Activated CD8-positive, alpha-beta memory T cell treated with anti-CD3 and anti-CD28 coated beads, Interleukin-2, amount 50 U/mL, for 1 hour (primary cell): ENCODE measurements around the gene BRME1.
A peak's percentile ranks its signal among the peaks of the same experiment; 100 is the strongest.

Experiments used
- DNase-seq: peaks from one replicate; pipeline ENCODE4 v3.0.0-alpha.2; 2020; ENCODE audit errors: extremely low read depth

Gene BRME1

GRCh38 chr19:13905634-13906520, at the start of gene BRME1, which contains the start of gene CC2D1A:
Gene BRME1, minus strand, starts transcription at chr19:13906117. Its CDS starts 1,225 bp downstream, at chr19:13904892.
Gene CC2D1A, plus strand, starts transcription at chr19:13906201. Its CDS starts 241 bp downstream, at chr19:13906442.
- peak; percentile 79 for DNase-seq

- DNase-seq: no peak
Measured at GRCh38 chr19:13954185-13954584, 48.3 kb upstream of the BRME1 start.

DNA sequence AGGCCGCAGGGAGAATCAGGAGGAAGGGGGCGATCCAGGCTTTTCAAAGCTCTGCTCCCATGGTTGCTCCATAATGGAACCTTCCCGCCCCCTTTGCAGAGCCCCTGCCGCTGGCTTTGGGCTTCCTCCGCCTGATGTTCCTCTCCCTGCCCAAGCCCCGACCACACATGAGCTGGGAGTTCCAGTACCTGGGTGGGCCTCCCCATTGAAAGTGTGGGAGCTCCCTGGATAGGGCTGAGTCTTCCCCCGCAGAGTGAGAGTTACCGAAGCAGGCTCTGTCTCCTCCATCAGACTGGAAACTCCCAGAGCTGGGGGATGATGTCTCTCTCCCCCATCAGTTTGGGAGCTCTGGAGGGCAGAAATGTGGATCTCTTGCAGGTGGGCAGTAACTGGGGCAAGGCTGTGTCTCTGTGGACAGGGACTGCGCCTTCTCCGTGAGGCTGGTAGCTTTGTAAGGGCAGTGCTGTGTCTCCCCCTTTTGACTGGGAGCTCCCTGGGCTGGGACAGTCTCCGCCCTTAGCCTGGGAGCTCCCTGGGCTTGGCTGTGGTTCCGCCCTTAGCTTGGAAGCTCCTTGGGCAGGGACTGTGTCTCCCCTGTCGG, 47.1 kb upstream of the BRME1 start:
- DNase-seq: no peak

GRCh38 chr19:13952154-13952930, 46.4 kb upstream of the BRME1 start, which contains the start of gene DCAF15:
Gene DCAF15, plus strand, starts transcription at chr19:13952509. Its CDS starts 4 bp downstream, at chr19:13952513.
- peak; percentile 98 for DNase-seq

DNA sequence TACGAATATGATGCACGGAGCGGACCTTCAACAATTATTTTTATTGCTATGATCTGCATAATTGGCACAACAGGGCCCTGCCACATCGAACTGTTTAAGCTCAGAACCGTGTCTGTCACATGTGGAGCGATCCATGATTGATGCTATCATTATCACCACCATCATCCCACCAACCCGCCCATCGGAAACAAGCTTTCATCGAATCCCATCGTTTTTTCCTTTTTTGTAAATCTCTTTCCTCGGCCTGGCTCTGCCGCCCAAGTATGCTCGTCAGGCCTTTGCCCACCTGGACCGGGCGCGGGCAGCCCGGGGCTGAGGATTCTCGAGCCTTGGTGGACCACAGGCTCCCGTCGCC, 45.9 kb upstream of the BRME1 start:
- DNase-seq: no peak

DNA sequence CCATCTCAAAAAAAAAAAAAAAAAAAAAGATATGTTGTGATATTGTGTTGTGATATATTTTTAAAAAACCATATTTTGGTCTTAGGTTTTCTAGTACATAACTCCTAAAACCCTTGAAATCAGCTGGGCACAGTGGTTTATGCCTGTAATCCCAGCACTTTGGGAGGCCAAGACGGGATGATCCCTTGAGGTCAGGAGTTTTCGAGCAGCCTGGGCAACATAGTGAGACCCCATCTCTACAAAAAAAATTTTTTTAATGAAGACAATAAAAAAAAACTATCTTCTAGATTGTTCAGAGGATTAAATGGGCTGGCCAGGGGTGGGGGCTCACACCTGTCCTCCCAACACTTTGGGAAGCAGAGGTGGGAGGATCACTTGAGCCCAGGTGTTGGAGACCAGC, 45.1 kb upstream of the BRME1 start:
- DNase-seq: no peak

DNA sequence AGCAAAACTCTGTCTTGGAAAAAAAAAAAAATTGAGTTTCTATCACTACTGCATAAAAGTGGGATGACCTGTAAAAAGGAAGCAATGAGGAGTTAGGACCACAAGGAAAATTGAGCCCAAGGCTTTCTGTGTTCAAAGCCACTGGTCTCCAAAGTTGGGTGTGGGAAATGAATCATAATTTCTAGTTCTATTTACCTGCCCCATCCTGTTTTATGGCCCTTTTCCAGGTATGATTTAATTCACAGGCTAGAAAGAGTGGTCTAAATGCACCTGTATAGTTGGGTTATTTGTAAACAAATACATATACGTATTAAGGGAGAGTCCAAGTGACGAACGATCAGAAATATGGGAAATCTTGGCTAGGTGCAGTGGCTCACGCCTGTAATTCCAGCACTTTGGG, 40.5 kb upstream of the BRME1 start:
- no peak for DNase-seq

DNA sequence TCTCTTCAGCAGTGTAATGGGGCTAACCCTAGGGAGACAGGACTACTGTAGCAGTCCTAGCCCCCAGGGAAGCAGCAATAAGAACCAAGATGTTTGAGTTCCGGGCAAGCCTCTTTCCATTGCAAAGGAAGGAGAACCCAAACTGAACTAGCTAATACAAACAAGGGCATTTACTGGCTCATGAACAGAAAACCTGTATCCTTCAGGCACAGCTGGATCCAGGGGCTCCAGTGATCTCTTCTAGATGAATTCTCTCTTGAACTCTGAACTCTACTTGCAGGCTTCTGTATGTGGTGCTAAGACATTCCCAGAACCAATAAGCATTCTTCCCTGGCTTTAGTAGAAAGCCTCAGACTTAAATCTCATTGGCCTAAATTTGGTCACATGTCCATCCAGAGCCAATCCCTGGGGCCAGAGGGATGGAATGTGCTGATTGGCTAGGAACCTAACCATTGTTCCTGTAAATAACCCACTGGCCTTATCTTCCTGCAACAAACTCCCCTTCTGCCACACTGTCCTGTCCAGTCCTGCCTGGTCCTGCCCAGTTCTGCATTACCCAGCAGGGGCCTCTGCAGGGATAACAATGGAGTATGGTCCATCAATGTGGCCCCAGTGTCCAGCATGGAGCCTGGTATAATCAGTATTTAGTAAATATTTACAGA, 36.2 kb upstream of the BRME1 start:
- DNase-seq: no peak

DNA sequence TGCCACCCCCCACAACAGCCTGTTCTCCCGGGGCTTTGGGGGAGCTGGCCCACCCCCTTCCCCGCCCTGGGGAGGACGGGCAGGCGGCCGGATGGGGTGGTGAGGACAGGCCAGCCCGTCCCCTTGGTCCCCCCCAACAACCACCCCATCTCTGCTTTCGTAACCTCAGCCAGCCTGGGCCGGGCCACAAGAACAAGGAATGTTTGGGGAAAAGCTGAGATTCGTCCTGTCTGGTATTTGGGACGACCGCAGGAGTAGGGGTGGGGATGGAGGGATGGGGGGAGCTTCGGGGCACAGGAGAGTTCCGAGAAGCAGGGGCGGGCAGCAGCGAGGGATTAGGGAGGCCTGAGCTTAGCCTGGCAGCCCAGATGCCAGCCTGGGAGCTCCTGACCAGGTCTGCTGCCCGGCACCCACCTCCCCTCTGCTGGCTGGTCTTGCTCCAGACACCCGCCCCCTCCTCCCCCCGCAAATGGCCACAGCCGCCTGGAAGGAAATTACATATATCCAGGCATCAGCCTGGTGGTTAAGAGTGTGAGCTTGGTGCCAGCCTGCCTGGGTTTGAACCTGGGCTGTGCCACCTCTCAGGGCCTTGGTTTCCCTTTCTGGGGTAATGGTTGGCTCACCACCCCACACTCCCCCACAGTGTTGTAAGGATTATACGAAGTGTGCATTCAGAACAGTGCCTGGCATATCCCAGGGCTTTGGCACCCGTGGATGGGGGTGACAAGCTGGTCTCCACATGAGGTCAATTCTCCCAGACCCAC, 32.6 kb upstream of the BRME1 start, which contains the start of gene PODNL1:
Gene PODNL1, minus strand, starts transcription at position 117 of the 764 bp plus-strand sequence. CDS start 236 bp downstream, outside the sequence.
- no peak for DNase-seq

- DNase-seq: no peak
Measured at GRCh38 chr19:13937479-13938300, 31.8 kb upstream of the BRME1 start.

DNA sequence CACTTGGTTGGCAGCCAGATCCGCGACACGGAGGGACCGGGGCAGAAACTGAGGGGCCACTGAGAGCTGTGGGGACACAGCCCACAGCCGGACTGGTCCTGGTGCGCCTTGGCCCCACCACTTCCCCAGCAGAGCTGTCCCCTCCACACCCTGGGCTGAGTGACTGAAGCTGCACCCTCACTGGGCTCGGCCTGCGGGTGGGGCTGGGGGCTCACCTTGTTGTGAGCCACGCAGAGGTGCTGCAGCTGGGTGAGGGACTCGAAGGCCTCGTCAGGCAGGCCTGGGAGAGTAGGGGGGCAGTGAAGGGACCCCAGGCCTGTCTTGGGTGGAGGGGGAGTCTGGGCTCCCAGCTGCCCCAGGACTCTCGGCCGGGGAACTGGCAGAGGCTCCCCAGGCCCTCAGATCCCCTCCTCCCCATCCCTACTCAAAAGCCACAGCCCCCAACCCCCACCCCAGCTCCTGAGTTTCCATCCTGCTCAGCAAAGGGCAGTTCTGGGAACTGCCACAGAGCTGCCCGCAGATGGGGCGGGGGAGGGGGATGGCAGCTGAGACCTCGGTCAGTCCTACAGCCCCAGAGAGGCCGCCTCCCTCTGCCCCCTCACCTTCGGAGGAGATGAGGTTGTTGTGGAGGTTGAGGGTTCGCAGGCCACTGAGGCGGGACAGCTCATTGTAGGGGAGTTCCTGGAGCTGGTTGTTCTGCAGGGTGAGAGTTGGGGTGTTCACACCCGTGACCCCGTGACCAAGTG, 30.0 kb upstream of the BRME1 start:
- DNase-seq: no peak

DNA sequence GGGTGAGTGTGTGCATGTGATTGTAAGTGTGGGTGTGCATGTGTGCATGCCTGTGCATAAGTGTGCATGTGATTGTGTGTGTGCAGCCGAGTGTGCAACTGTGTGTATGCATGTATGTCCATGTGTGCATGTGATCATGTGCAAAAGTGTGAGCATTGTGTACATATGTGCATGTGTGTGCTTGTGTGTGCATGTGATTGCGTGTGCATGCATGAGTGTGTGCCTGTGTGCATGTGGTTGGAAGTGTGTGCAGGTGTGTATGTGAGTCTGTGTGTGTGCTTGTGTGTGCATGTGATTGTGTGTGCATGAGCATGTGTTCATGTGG, 28.8 kb upstream of the BRME1 start:
- DNase-seq: no peak

DNA sequence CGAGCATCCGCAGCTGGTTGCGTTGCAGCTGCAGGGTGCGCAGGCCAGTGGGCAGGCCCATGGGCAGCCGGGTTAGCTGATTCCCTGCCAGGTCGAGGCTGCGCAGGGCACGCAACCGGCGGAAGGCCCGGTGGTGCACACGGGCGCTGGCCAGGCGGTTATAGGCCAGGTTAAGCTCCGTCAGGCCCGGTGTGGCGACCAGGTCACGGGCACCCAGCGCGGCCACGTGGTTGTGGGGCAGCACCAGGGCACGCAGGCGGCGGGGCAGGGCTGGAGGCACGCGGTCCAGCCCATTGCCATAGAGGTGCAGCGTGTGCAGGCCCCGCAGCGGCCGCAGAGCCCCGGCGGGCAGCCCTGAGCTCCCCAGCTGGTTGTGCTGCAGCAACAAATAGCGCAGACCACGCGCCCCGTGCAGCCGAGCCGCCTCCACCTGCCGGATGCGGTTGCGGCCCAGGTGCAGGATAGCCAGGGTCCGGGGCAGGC, 27.0 kb upstream of the BRME1 start:
- no peak for DNase-seq

DNA sequence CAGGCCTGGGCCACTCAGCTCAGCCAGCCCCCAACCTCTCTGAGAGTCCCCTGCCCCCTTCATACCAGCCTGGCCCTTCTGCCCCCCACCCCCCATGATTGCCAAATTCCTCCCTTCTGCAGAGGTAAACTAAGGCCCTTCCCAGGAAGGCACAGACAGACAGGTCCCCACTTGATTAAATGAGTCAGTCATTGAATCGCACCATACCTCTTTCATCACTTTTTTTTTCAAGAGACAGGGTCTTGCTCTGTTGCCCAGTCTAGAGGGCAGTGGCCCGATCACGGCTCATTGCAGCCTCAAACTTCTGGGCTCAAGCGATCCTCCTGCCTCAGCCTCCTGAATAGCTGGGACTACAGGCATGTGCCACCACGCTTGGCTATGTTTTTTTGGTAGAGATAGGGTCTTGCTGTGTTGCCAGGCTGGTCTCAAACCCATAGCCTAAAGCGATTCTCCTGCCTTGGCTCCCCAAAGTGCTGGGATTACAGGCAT, 26.3 kb upstream of the BRME1 start:
- no peak for DNase-seq

GRCh38 chr19:13931391-13932148, 25.7 kb upstream of the BRME1 start:
- DNase-seq: no peak

DNA sequence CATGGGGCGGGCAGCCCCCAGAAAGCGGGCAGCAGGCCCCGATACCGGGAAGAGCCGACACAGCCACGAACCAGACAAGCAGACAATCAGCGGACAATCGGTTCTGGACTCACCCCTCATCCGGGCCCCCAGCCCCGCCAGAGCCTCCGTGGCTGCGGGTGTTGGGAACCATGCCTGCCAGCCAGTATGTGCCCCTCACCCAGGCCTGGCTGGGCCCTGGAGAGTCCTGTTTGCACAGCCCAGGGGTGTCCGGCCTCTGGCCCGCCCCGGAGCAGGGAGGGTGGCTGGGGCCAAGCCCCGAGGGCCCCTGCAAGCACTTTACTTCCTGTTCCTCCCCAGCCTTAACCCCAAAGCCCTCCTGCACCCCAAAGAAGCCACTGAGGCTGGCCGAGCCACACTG, 24.5 kb upstream of the BRME1 start:
- DNase-seq: no peak

DNA sequence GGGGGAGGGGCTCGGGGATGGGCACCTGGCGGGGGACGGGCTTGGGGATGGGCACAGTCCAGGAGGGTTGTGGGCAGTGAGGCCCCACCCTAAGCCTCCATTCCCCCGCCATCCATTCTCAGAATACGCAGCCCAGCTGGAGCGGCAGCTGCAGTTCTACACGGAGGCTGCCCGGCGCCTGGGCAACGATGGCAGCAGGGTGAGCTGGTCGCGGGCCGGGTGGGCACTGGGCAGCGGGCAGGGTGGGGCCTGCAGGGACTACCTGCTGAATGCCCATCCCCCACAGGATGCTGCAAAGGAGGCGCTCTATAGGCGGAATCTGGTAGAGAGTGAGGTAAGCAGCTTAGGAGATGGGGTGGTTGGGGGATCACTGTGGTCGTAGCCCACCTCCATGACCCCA, 24.0 kb upstream of the BRME1 start:
- no peak for DNase-seq

- DNase-seq: no peak
Measured at GRCh38 chr19:13929340-13929739, 23.4 kb upstream of the BRME1 start.
